GM18909 (cell line): ENCODE data around the gene NLRP3.

ENCODE experiments used
- ATAC-seq: cut with Tn5 transposase; IDR thresholded peaks from one replicate; pipeline ENCODE4 v1.9.1; 2021; ENCODE audit warnings: mild to moderate bottlenecking; ENCODE audit not compliant: unreplicated experiment, poor library complexity

The NLRP3 gene

DNA sequence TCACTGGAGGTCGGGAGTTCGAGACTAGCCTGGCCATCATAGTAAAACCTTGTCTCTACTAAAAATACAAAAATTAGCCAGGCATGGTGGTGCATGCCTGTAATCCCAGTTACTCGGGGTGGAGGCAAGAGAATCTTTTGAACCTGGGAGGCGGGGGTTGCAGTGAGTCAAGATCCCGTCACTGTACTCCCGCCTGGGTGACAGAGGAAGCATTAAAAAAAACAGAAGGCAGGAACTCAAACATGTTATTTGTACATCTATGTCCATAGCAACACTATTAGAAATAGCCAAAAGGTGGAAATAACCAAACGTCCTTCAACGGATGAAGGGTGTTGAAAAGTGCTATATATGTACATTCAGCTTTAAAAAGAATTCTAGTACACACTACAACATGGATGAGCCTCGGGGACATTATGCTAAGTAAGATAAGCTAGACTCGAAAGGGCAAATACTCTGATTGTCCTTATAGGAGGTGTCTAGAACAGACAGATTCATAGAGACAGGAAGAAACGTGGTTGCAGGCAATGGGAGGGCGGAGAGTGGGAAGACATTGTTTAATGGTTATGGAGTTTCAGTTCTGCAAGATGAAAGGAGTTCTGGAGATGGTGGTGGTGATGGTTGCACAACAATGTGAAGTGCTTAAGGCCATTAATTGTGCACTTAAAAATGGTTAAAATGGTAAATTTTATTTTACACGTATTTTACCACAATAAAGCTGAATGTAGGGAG is 19.2 kb downstream of the NLRP3 start:
- no peak for ATAC-seq

DNA sequence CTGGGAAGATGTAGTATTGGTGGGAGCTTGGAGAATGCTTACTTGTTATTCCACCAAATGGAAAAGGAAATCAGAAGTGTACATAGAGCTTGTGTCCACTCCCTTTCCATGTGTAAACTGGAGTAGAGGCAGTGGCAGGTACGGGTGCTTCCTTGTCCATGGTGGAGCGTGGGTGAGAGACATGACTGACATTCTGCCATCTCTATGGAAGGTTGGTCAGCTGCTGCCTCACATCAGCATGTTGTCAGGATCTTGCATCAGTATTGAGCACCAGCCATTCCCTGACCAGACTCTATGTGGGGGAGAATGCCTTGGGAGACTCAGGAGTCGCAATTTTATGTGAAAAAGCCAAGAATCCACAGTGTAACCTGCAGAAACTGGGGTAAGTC is 19.8 kb downstream of the NLRP3 start:
- no peak for ATAC-seq

DNA sequence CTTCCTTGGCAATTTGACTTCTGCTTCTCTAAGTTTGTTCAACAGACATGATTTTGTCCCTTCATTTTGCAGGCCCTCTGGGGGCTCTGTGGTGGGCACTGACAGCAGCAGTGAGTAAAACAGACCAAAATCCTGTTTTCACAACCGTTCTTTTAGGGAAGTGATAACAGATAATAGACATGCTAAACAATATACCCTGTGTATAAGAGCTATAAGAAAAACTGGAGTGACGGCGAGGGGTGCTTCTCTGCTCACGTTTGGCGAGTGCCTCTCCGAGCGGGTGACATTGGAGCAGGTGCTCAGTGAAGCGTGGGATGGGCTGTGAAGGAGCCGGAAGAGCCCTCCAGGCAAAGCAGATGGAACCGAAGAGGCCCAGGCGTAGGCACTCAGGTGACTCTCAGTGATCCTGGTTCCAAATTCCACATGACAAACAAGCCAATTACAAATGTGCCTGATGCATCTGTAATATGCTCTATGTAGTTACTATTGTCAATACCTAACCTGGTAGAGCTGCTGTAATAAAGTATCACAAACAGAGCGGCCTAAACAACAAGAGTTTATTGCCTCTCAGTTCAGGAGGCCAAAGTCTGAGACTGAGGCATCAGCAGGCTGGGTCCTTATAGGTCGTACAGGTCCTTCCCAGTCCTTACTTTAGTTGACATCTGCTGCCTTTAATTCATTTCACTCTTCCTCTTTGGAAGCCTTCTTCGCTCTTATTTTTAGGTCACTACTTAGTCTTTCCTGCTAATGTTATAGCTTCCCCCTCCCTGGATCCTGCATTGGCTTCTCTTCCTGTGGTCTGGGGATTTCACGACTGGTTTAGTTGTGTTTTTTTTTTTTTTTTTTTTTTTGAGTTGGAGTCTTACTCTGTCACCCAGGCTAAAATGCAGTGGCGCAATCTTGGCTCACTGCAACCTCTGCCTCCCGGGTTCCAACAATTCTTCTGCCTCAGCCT is 21.9 kb downstream of the NLRP3 start:
- no peak for ATAC-seq

DNA sequence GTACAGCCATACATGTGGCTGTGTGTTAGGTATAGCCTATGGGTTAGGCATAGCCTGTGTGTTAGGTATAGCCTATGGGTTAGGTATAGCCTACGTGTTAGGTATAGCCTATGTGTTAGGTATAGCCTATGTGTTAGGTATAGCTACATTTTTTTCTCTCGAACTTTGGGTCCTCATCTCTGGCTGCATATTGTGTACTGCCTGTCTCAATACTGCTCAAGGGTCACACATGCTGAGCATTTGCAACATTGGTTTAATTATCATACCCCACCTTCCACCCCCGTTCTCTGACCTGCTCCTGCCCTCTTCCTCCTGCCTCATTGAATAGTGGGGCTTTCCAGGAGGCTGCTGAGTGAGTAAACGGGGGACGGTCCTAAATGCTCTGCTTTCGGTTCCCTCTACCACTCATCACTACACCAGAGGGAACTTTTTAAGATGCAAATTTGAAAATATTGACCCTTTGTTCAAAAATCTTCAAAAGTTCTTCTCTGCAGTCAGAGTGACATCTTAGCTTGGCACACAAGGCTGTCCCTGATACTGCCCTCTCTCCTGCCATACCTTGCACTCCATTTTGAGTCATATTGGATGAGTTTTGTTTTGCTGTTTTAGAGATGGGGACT is 24.1 kb downstream of the NLRP3 start:
- peak; percentile 98 for ATAC-seq

DNA sequence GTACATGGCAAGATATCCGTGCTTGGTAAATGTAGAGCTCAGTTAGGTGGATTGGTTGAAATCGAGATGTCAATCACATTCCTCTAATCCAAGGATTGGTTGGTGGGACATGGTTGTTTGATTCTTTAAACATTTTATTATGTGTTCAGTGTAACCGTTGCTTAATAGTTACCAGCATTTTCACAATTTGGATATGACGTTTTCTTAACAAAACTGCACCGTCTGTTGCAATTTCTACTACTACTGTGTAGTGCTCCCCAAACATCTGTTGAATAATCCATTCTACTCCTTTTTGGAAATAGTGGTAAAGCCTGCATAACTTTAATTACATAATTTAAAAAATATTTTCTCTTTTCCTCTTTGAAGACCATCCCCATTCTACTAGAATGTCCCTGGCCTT is 25.6 kb downstream of the NLRP3 start:
- no peak for ATAC-seq

DNA sequence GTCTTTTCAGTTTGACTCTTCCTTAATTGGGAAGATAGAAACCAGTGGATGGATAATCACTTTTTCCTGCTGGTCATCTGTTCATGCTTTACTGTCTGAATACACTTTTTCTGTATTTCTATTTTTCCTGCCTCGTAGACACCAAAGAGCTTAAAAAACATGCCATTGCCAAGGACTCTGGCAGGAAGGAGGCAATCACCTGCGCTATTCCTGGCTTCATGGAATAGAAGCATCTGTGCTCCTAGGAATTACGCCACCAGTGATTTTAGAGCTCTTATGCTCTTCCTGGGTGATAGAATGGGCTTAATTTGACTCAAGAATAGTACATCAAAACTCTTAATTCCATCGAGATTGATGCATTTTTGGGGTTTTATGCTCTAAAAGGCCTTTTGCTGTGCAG is 26.2 kb downstream of the NLRP3 start:
- no peak for ATAC-seq

DNA sequence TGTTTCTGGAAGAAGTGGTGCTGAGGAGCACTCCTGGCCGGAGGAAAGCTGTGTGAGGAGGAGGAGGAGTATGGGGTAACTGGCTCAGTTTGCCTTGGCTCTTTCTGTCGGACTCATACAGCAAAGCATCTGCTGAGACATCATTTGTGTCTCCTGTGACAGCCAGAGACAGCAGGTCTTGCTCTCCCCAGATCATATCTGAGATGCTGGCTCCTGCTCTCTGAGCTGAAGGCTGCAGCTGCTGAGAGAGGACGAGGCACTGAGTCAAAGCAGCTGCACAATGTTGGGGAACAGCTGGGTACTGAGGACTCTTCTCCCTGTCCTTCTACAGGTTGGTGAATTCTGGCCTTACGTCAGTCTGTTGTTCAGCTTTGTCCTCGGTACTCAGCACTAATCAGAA is 27.7 kb downstream of the NLRP3 start:
- no peak for ATAC-seq

DNA sequence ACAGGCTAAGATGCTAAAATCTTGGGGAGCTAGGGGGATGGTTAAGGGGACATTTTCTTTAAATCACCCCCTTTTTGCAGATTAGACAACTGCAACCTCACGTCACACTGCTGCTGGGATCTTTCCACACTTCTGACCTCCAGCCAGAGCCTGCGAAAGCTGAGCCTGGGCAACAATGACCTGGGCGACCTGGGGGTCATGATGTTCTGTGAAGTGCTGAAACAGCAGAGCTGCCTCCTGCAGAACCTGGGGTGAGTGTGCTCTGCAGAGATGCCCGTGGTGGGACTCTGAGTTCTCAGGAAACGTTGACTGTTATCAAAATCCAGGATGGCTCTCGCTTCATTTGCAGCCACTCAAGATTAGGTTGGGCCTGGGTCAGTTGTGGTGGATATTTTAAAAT is 28.6 kb downstream of the NLRP3 start:
- ATAC-seq = no peak

DNA sequence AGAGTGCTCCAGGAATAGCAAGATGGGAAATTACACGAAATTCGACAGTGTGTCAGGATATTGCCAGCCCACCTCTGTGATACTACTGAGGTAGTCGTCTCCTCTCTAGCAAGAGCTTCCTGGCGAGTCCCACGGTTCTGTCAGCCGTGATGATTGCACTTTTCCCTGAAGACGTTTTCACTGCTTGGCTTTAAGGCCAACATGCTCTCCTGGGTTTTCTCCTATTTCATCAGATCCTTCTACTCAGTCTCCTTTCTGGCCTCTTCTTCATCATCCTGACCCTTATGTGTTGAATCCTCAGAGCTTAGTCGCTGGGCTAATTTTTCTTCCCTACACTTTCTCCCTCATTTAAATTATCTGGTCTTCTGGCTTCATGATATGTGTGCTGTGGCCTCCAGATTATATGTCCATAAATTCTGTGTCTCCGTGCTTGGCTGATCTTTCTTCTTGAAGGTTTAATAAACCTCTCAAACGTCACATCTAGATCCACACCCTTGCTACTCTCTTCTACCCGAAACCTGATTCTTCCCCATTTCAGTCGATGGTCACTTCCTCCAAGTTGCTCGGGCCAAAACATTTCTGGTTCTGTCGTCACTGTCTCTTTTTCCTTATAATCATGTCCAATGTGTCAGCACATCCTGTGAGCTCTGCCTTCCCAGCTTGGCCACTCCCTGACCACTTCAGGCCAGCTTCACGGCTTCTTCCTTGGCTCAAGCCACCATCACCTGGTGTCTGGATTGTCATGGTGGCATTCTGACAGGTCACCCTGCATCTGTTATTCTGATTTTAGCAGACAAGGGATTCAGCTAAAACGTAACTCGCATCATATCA is 29.8 kb downstream of the NLRP3 start:
- no peak for ATAC-seq

DNA sequence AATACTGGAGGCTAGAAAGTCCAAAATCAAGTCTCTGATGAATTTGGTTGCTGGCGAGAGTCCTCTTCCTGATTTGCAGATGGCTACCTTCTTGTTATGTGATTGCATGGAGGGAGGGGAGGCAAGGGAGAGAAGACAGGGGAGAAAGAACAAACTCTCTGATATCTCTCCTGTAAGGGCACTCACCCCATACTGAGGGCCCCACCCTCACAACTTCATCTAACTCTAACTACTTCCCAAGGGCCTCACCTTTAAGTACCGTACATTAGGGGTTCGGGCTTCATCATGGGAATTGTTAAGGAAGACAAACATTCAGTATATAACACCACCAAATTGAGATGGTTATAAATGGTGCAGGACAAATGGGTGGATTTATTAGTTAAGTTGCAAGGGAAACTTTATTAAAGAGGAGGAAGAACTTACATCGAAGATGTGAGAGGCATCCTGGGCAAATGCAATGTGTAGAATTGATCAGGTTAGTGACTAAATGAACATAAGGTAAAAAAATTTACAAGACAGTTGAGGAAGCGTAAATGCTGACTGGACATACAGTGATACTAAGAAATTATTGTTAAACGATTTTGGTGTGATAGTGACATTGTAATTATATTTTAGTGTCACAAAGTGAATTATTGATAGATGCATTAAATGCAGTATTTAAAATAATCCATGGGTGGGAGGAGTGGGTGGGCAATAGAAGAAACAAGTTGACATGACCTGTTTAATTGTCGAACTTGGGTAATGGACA is 31.4 kb downstream of the NLRP3 start:
- ATAC-seq = no peak

DNA sequence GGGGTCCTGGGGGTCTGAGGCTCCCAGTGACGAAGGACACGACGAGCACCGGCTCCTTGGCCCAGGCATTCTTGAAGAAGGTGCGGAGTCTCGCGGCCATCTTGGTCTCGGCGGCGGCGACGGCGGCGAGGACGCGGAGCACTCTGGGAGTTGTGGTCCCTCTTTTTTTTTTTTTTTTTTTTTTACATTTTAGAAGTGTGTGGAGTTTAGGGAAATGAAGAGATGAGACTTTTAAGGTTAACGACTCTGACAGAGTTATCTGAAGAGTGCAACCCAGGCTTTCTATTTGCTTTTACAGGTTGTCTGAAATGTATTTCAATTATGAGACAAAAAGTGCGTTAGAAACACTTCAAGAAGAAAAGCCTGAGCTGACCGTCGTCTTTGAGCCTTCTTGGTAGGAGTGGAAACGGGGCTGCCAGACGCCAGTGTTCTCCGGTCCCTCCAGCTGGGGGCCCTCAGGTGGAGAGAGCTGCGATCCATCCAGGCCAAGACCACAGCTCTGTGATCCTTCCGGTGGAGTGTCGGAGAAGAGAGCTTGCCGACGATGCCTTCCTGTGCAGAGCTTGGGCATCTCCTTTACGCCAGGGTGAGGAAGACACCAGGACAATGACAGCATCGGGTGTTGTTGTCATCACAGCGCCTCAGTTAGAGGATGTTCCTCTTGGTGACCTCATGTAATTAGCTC is 32.3 kb downstream of the NLRP3 start:
- peak; percentile 70 for ATAC-seq

DNA sequence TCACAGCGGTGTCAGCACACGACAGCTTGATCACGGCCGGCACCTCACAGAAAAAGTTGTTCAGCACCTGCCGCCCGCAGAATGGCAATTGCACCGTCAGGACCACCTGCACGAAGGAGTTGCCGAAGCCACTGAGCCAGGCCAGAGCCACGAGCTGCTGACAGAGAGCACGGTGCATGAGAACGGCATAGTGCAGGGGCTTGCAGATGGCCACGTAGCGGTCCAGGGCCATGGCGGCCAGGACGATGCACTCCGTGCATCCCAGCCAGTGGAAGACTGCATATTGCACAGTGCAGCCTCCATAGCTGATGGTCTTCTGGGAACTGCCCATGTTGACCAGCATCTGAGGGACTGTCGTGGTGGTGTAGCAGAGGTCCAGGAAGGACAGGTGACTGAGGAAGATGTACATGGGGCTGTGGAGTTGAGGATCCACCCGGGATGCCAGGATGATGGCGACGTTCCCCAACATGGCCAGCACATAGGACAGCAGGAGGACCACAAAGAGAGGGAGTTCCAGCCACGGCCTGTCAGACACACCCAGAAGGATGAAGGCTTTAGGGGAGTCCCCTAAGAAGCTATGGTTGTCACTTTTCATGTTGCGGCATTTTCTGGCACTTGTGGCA is 35.5 kb downstream of the NLRP3 start:
- ATAC-seq = no peak

DNA sequence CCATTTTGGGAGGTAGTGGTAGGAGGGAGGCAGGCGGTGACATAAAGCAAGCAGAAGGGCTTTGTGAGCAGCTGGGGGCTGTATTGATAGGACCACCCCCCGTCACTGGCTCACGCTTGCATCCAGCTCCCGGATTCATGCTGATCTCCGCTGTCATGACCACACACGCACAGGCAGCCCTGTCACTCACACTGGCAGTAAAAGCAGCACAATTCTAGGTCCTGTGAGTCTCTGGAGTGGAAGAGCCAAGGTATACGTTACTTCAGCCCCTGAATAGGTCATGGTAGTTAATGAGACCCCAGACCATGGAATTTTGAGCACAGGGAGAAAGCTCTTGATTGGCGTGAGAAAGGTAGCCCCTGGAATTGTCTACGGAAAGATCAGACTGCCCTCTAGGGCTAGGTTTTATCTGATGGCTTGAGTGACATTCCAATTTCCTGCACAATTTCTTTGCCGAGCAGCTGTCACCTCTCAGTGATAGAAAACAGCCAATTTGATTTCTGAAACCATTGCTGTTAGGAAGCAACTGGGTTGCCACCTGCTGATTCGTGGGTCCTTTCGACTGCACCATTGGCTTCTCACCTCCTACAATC is 36.6 kb downstream of the NLRP3 start:
- ATAC-seq = no peak

DNA sequence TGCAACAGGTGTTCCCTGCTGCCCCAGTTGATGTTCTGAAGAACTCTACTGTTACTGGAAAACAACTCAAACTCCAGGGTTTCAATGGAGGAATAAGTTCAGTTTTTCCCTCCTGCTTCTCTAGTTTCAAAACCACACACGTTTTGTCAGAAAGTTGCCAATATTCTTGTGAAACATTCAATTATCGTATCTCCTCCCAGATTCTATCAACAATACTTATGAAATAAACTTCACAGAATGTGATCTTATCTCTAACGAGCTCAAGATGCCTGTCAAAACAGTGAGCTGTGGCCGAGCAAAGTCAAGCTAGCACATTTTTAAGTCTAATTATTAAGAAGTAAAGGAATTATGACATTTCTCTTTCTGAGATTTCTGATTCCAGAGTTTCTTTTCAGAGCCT is 37.3 kb downstream of the NLRP3 start:
- ATAC-seq = no peak

DNA sequence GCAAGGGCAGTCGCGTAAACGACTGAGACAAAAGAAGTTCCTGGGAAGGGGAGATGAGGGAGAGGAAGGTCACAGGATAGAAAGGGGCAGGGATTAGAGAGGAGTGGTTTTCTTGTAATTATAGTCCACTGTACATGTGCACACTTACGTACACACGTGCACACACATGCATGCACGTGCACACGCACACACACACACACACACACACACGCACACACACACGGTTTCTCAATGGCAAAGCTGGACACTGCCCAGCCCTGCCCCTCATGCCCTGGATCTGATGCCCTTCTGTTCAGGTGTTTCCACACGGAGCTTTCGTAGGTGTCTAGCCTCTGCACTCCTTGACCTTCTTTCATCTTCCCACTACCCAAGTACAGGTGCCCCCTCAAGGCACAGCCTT is 38.0 kb downstream of the NLRP3 start:
- ATAC-seq = no peak

DNA sequence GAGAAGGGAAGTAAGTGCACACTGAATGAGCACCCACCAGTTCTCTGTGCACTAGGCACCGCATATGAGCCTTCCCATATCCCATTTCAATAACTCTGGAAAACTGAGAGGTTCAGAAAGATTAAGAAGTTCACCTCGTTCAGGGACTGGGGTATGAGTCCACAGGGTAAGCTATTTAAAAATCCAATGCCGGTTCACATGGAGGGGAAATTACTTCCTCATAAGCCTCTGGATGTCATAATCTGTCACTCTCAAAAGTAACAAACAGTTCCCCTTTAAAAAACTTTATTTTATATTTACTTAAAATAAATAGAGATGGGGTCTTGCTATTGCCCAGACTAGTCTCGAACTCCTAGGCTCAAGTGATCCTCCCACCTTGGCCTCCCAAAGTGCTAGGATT is 40.0 kb downstream of the NLRP3 start:
- ATAC-seq = no peak

DNA sequence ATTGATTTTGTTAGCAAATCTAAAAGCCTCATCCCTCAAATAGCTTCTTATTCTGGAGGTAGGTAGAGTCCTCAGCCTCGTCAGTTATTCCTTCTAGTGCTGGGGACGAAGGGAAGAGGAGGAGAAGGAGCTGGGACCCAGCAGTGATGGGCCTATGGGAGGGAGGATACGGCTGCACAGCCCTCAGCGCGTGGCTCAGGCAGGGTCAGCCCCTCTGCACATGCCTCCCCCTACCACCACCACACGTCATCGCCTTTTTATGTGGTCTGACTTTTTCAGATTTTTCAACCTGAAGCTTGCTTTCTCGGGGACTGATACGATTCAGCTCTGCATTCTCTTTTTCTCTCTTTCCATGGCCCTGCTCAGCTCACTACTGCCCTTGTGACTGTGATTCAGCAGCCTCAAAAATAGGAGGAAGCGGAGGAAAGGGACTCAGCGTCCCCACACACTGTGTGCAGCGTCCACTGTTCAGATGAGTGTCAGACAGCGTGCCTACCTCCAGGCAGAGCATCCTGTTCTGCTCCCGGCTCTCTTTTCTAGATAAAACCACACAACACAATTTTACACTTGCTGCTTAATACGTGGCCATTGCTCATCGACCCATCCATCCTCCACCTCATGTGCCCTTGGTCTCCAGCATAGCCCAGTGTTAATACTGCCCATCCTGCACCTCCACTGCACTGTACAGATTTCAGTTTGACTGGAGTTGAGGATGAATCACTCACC is 41.1 kb downstream of the NLRP3 start:
- ATAC-seq = no peak

DNA sequence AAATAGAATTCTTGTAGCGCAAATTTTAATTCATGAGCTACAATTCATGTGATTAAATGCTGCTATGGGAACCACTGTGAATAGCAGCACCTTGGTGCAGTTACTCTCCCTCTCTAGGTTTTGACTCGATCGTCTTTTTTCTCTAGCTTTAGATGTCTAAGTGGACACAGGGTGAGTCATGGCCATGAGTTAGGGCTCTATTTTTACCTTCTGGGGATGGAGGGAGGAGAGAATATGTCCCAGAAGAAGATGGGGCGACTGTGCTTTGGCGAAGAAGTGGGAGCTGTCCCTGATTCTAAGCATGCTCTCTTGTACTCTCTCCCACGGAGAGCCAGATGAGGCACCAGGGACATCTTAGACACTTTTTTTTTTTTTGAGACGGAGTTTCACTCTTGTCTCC is 43.5 kb downstream of the NLRP3 start:
- ATAC-seq = no peak
